ENCODE measurements around the gene MAU2. TPM values are rescaled to one million over a fixed set of nuclear protein-coding genes. Genes with fewer than 3 reads are reported as not detected.

MAU2 gene
- total and polyA plus RNA-seq, 4 donors, result 7.5 to 31.0 (median 17.9) TPM

DNA sequence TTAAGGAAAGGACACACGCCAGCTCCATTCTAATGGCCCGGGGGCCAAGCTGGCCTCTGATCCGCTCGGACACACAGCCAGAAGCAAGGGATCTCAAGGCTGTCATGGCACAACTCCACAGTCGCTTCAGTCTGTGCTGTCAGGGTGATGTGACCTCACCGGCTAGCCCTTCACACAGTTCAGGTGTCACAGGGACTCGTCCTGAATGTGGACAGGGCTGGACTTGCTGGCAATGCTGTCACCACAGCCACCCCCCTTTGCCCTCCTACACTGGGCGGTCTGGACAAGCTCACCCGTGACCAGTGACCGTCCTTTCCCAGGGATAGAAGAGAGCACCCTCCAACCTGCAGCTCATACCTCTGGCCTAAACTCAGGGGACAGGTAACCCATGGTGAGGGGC is 15.6 kb upstream of the MAU2 start:
- Histone ChIP-seq H3K9ac (ENCODE audit: low read depth in 1 of 2, low read length in 2 of 2) (no peak overlapping the region), H3K36me3 (ENCODE audit: control insufficient read depth in 4 of 4, insufficient read depth in 3 of 4, low read depth in 1 of 4, low read length in 3 of 4) (peaks cover 11 to 75% (median 41%) of the 10 kb centered on the region in 4 donors), H3K4me3 (ENCODE audit: low read depth in 1 of 3, low read length in 3 of 3) (no peak overlapping the region), H3K9me3 (ENCODE audit: control insufficient read depth in 4 of 4, low read length in 3 of 4) (no peaks in the 10 kb centered on the region), H3K4me1 (ENCODE audit: control insufficient read depth in 4 of 4, insufficient read depth in 4 of 4, low read length in 3 of 4) (no peaks in the 10 kb centered on the region), H3K27me3 (ENCODE audit: control insufficient read depth in 4 of 4, insufficient read depth in 4 of 4, low read length in 3 of 4) (no peaks in the 10 kb centered on the region), H3K27ac (ENCODE audit: low read depth in 1 of 2, low read length in 2 of 2) (no peak overlapping the region)
- TF ChIP-seq JUND (IDR thresholded peaks at IDR 0.05) (no peak), GABPA (IDR thresholded peaks at IDR 0.05 in 1 of 2, conservative IDR thresholded peaks at IDR 0.05 in 1 of 2) (no peak), EGR1 (IDR thresholded peaks at IDR 0.05; ENCODE audit: low read depth in 2 of 2) (no peak), TAF1 (conservative IDR thresholded peaks at IDR 0.05) (no peak)
- 95% methylated on average over 10 of the region's 10 CpGs for WGBS
- no peak for DNase-seq (ENCODE audit: low spot score)

DNA sequence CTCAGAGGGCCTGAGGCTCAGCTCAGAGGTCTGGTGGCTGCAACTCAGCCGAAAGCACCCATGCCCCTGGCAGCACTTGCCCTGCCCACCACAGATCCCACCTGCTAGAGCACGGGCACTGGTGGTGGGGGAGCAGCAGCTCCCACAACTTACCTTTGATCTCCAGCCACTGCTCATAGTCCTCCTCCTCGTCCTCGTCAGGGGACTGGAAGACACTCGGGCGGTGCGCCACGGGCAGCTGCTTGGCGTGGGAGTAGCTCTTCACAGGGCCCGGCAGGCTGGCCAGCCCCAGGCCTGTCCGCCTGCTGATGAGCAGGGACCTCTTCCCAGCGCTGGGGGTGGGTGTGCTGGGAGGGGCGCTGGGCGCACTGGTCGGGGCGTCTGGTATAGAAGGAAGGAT is 14.9 kb upstream of the MAU2 start:
- H3K9ac ChIP-seq (ENCODE audit: low read depth in 1 of 2, low read length in 2 of 2), result no peak overlapping the region
- TF ChIP-seq CTCF (IDR thresholded peaks at IDR 0.05; ENCODE audit: low read depth, low read length, missing input control) (no peak), FOXA1 (IDR thresholded peaks at IDR 0.05) (no peak), HNF4A (conservative IDR thresholded peaks at IDR 0.05) (no peak), FOXA2 (IDR thresholded peaks at IDR 0.05) (no peak), MAX (IDR thresholded peaks at IDR 0.05) (no peak), RXRA (IDR thresholded peaks at IDR 0.05) (no peak), ATF3 (IDR thresholded peaks at IDR 0.05) (no peak), SP1 (IDR thresholded peaks at IDR 0.05) (no peak), JUND (IDR thresholded peaks at IDR 0.05) (no peak), TAF1 (conservative IDR thresholded peaks at IDR 0.05) (no peak), YY1 (IDR thresholded peaks at IDR 0.05) (no peak)
- TF ChIP-seq, protein P1, sequence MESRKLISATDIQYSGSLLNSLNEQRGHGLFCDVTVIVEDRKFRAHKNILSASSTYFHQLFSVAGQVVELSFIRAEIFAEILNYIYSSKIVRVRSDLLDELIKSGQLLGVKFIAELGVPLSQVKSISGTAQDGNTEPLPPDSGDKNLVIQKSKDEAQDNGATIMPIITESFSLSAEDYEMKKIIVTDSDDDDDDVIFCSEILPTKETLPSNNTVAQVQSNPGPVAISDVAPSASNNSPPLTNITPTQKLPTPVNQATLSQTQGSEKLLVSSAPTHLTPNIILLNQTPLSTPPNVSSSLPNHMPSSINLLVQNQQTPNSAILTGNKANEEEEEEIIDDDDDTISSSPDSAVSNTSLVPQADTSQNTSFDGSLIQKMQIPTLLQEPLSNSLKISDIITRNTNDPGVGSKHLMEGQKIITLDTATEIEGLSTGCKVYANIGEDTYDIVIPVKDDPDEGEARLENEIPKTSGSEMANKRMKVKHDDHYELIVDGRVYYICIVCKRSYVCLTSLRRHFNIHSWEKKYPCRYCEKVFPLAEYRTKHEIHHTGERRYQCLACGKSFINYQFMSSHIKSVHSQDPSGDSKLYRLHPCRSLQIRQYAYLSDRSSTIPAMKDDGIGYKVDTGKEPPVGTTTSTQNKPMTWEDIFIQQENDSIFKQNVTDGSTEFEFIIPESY (IDR thresholded peaks at IDR 0.05), result no peak
- WGBS, result 96% methylated on average over 16 of the region's 16 CpGs
- H3K27me3 ChIP-seq (ENCODE audit: control insufficient read depth in 4 of 4, insufficient read depth in 4 of 4, low read length in 3 of 4), result no peaks in the 10 kb centered on the region
- peaks cover 12 to 74% (median 43%) of the 10 kb centered on the region in 4 donors for H3K36me3 ChIP-seq (ENCODE audit: control insufficient read depth in 4 of 4, insufficient read depth in 3 of 4, low read depth in 1 of 4, low read length in 3 of 4)
- H3K9me3 ChIP-seq (ENCODE audit: control insufficient read depth in 4 of 4, low read length in 3 of 4), result no peaks in the 10 kb centered on the region
- no peak overlapping the region for H3K4me3 ChIP-seq (ENCODE audit: low read depth in 1 of 3, low read length in 3 of 3)
- no peak for DNase-seq (ENCODE audit: low spot score)
- no peaks in the 10 kb centered on the region for H3K4me1 ChIP-seq (ENCODE audit: control insufficient read depth in 4 of 4, insufficient read depth in 4 of 4, low read length in 3 of 4)
- H3K27ac ChIP-seq (ENCODE audit: low read depth in 1 of 2, low read length in 2 of 2), result no peak overlapping the region

DNA sequence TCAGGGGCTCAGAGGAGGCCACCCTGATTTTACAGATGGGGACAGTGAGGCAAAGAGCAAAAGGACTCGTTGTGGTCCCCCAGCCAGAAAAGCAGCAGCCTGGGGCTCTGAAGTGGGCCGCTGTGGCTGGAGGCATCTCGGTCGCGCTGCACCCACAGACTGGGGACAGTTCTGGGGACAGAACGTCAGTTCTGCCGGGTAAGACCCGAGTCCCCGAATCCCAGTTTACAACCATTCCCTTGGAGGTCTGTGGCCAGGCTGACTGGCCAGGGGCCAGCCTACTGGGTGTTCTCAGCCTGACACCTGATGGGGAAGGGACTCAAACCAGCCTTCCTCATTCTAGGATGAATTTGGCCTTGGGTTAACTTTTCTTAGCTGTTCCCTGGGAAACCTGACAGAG is 14.4 kb upstream of the MAU2 start:
- H3K36me3 ChIP-seq (ENCODE audit: control insufficient read depth in 4 of 4, insufficient read depth in 3 of 4, low read depth in 1 of 4, low read length in 3 of 4), result peaks cover 10 to 71% (median 41%) of the 10 kb centered on the region in 4 donors
- no peak for DNase-seq (ENCODE audit: low spot score)
- no peak for TF ChIP-seq FOXA2 (IDR thresholded peaks at IDR 0.05)
- no peak for TF ChIP-seq SP1 (IDR thresholded peaks at IDR 0.05)
- no peak for TF ChIP-seq CTCF (IDR thresholded peaks at IDR 0.05; ENCODE audit: low read depth, low read length, missing input control)
- no peak for TF ChIP-seq JUND (IDR thresholded peaks at IDR 0.05)
- TF ChIP-seq FOXA1 (IDR thresholded peaks at IDR 0.05), result no peak
- TF ChIP-seq HNF4G (IDR thresholded peaks at IDR 0.05), result no peak
- no peak for TF ChIP-seq RXRA (IDR thresholded peaks at IDR 0.05)

More for the DNA sequence above, 14.4 kb upstream of the MAU2 start:
- H3K4me3 ChIP-seq (ENCODE audit: low read depth in 1 of 3, low read length in 3 of 3), result no peak overlapping the region
- H3K27ac ChIP-seq (ENCODE audit: low read depth in 1 of 2, low read length in 2 of 2), result no peak overlapping the region
- WGBS, result 96% methylated on average over 9 of the region's 9 CpGs
- no peaks in the 10 kb centered on the region for H3K27me3 ChIP-seq (ENCODE audit: control insufficient read depth in 4 of 4, insufficient read depth in 4 of 4, low read length in 3 of 4)
- H3K9ac ChIP-seq (ENCODE audit: low read depth in 1 of 2, low read length in 2 of 2), result no peak overlapping the region
- no peaks in the 10 kb centered on the region for H3K9me3 ChIP-seq (ENCODE audit: control insufficient read depth in 4 of 4, low read length in 3 of 4)
- H3K4me1 ChIP-seq (ENCODE audit: control insufficient read depth in 4 of 4, insufficient read depth in 4 of 4, low read length in 3 of 4), result no peaks in the 10 kb centered on the region
